Right kidney (tissue), 1 donor: Measurements from ENCODE around the gene MMP15.
"Not testable (repeated sequence)": the region's sequence is repeated elsewhere in the genome, so short reads cannot be mapped to it uniquely, and the experiment has no call there.

ENCODE experiments used
- DNase-seq: peaks from one replicate; pipeline ENCODE4 v3.0.0-alpha.2; 2016

MMP15 gene

GRCh38 chr16:58086381-58087208 lies 61.0 kb downstream of the MMP15 start:
- no peak for DNase-seq

- no peak for DNase-seq
Observed at GRCh38 chr16:58087209-58087913, 61.8 kb downstream of the MMP15 start.

GRCh38 chr16:58088091-58088490 lies 62.5 kb downstream of the MMP15 start:
- DNase-seq: no peak

DNA sequence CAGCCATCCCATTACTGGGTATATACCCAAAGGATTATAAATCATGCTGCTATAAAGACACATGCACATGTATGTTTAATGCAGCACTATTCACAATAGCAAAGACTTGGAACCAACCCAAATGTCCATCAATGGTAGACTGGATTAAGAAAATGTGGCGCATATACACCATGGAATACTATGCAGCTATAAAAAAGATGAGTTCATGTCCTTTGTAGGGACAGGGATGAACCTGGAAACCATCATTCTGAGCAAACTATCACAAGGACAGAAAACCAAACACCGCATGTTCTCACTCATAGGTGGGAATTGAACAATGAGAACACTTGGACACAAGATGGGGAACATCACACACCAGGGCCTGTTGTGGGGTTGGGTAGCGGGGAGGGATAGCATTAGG lies 64.8 kb downstream of the MMP15 start:
- DNase-seq: not testable (repeated sequence)

- DNase-seq: no peak
Observed at GRCh38 chr16:58094026-58094425, 68.5 kb downstream of the MMP15 start.

DNA sequence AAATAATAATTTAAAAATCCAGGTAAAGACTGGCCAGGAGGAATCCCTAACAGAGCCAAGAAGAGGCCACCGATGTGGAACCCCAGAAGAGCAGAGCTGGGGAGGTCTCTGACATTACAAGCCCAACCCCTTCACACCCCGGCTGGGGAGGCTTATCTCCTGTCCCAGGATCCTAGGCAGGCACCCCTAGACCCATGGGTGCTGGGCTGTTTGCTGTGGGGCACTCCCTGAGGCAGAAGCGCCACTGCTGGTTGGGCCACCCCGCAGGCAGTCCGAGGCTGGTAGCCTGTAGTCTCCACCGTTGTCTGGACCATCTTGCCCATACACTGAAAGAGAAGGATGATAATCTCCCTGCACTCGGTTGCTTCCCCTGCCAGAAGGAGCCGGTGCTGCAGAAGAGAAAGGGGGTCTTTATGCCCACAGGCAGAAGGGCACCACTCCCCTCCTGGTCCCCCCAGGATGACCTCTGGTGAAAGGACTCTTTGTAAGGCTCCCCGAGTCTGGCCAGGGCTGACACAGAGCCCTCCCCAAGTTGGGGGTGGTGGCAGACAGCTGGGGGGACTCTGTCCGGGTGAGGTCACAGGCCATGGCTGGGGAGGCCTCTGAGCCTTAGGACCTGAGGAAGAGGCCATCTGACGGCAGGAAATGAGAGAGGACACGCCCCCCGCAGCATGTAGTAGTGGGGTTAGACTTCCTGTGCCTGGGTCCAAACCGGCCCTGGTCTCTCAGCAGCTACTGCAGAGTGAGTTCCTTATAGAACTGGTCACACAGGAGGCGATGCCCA lies 69.4 kb downstream of the MMP15 start:
- DNase-seq: no peak

- not testable (repeated sequence) for DNase-seq
Observed at GRCh38 chr16:58095575-58095960, 70.0 kb downstream of the MMP15 start.

DNA sequence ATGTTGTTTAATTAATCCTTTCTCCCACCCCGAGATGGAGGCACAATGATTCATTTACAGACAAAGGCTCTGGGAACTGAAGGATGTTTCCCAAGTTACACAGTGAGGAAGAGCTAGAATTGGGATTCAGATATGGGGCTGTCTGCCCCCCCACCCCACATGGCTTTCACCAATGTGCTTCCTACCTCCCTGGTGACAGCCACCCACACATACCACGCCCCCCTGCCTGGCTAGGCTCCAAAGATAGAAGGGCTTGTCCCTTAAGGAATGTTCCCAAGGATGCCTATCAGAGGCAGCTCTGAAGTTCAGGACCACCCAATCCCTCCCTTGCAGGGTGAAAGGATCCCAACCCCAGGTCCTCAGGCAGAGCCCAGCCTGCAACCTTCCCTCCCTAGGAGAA lies 70.7 kb downstream of the MMP15 start:
- DNase-seq: no peak
